WTC11 (cell line): Measurements from ENCODE around the gene ITGB3. TPM values are rescaled to one million over a fixed set of nuclear protein-coding genes. Genes with fewer than 3 reads are reported as not detected.

Experiments
- ATAC-seq: fragments of 200-7000 bp; cut with Tn5 transposase; 2 replicates; pipeline ENCODE4 v1.10.0; 2021; ENCODE audit warnings: mild to moderate bottlenecking, moderate library complexity
- CTCF ChIA-PET: fragments of 300-600 bp; sonication (Branson Sonifier 250); formaldehyde crosslinking; loops from one replicate; lab custom pipeline; 2021; ENCODE audit warnings: antibody characterized with exemption; lab: Charles Lee
- POLR2A ChIA-PET: fragments of 350-600 bp; sonication (Branson Sonifier 250); formaldehyde crosslinking; loops from one replicate; lab custom pipeline; 2021; ENCODE audit warnings: antibody characterized with exemption; lab: Charles Lee
- DNase-seq: peaks from one replicate; pipeline ENCODE4 v3.0.0; 2021; ENCODE audit warnings: low spot score
- H3K27ac Mint-ChIP-seq: 2 replicates; pipeline ENCODE4 v1.8.0; 2021; ENCODE audit warnings: mixed read lengths
- H3K27me3 Mint-ChIP-seq: 2 replicates; pipeline ENCODE4 v1.8.0; 2021; ENCODE audit warnings: low read depth, mild to moderate bottlenecking, moderate library complexity, mixed read lengths
- H3K36me3 Mint-ChIP-seq: 2 replicates; pipeline ENCODE4 v1.8.0; 2021; ENCODE audit warnings: mixed read lengths
- H3K4me1 Mint-ChIP-seq: 2 replicates; pipeline ENCODE4 v1.8.0; 2022; ENCODE audit warnings: mixed read lengths
- H3K4me3 Mint-ChIP-seq: 2 replicates; pipeline ENCODE4 v1.8.0; 2021; ENCODE audit warnings: mild to moderate bottlenecking, moderate library complexity, mixed read lengths
- H3K9me3 Mint-ChIP-seq: 2 replicates; pipeline ENCODE4 v1.8.0; 2021; ENCODE audit warnings: mixed read lengths
- CBFB ChIP-seq: sonication (generic); formaldehyde crosslinking; IDR thresholded peaks from 2 replicates; pipeline ENCODE4 v1.8.1; 2022; ENCODE audit warnings: mild to moderate bottlenecking, low read depth, missing genetic modification reagents
- CREB1 ChIP-seq: sonication (generic); formaldehyde crosslinking; IDR thresholded peaks from 2 replicates; pipeline ENCODE4 v1.8.0; 2023; ENCODE audit warnings: mild to moderate bottlenecking, missing genetic modification reagents
- EMX1 ChIP-seq: fragments of 250-450 bp; sonication (Bioruptor Pico); IDR thresholded peaks from 2 replicates; pipeline ENCODE4 v1.8.0; 2021; ENCODE audit warnings: mild to moderate bottlenecking
- ETV6 ChIP-seq: sonication (generic); formaldehyde crosslinking; IDR thresholded peaks from 2 replicates; pipeline ENCODE4 v1.8.1; 2022; ENCODE audit warnings: mild to moderate bottlenecking, missing genetic modification reagents
- FOXJ3 ChIP-seq: sonication (generic); formaldehyde crosslinking; IDR thresholded peaks from 2 replicates; pipeline ENCODE4 v1.9.0; 2021; ENCODE audit warnings: missing genetic modification reagents, mild to moderate bottlenecking, borderline replicate concordance
- JAZF1 ChIP-seq: fragments of 250-450 bp; sonication (Bioruptor Pico); IDR thresholded peaks from 2 replicates; pipeline ENCODE4 v1.9.0; 2021; ENCODE audit warnings: moderate library complexity, mild to moderate bottlenecking, inconsistent platforms
- KAT7 ChIP-seq: sonication (generic); formaldehyde crosslinking; IDR thresholded peaks from 2 replicates; pipeline ENCODE4 v1.8.1; 2023; ENCODE audit warnings: missing genetic modification reagents, mild to moderate bottlenecking, borderline replicate concordance
- NFE2L1 ChIP-seq: sonication (generic); formaldehyde crosslinking; IDR thresholded peaks from 2 replicates; pipeline ENCODE4 v1.8.1; 2023; ENCODE audit warnings: missing genetic modification reagents
- PRRX2 ChIP-seq: fragments of 250-450 bp; sonication (Bioruptor Pico); IDR thresholded peaks from 2 replicates; pipeline ENCODE4 v1.8.0; 2021; ENCODE audit warnings: mild to moderate bottlenecking
- SMAD4 ChIP-seq: sonication (generic); formaldehyde crosslinking; IDR thresholded peaks from 2 replicates; pipeline ENCODE4 v1.8.0; 2022; ENCODE audit warnings: mild to moderate bottlenecking, missing genetic modification reagents
- TEAD1 ChIP-seq: sonication (generic); formaldehyde crosslinking; IDR thresholded peaks from 2 replicates; pipeline ENCODE4 v1.8.0; 2022; ENCODE audit warnings: mild to moderate bottlenecking, missing genetic modification reagents
- ZNF121 ChIP-seq: sonication (generic); formaldehyde crosslinking; IDR thresholded peaks from 2 replicates; pipeline ENCODE4 v1.8.0; 2023; ENCODE audit warnings: missing genetic modification reagents
- ZNF317 ChIP-seq: sonication (generic); formaldehyde crosslinking; IDR thresholded peaks from 2 replicates; pipeline ENCODE4 v1.8.1; 2023; ENCODE audit warnings: low read depth, mild to moderate bottlenecking, moderate library complexity, missing genetic modification reagents, borderline replicate concordance
- ZNF423 ChIP-seq: fragments of 250-450 bp; sonication (Bioruptor Pico); IDR thresholded peaks from 2 replicates; pipeline ENCODE4 v2.1.2; 2022; ENCODE audit warnings: mild to moderate bottlenecking, moderate library complexity
- total RNA-seq: library from RNA; stranded (reverse); gene quantifications from 3 replicates; pipeline ENCODE4 v1.2.3, GENCODE V29; 2021
- TF ChIP-seq, protein P1 (sequence below): sonication (generic); formaldehyde crosslinking; IDR thresholded peaks from 2 replicates; pipeline ENCODE4 v1.8.1; 2023; ENCODE audit warnings: mild to moderate bottlenecking, moderate library complexity, missing genetic modification reagents
- TF ChIP-seq, protein P2 (sequence below): fragments of 250-450 bp; sonication (Bioruptor Pico); IDR thresholded peaks from 2 replicates; pipeline ENCODE4 v1.9.0; 2021; ENCODE audit warnings: mild to moderate bottlenecking
- TF ChIP-seq, protein P3 (sequence below): sonication (generic); formaldehyde crosslinking; IDR thresholded peaks from 2 replicates; pipeline ENCODE4 v1.8.0; 2022; ENCODE audit warnings: mild to moderate bottlenecking, missing genetic modification reagents
- TF ChIP-seq, protein P4 (sequence below): sonication (generic); formaldehyde crosslinking; IDR thresholded peaks from 2 replicates; pipeline ENCODE4 v1.8.0; 2023; ENCODE audit warnings: missing genetic modification reagents
- TF ChIP-seq, protein P5 (sequence below): sonication (generic); formaldehyde crosslinking; IDR thresholded peaks from 2 replicates; pipeline ENCODE4 v1.8.0; 2023; ENCODE audit warnings: mild to moderate bottlenecking, missing genetic modification reagents
- TF ChIP-seq, protein P6 (sequence below): sonication (generic); formaldehyde crosslinking; IDR thresholded peaks from 2 replicates; pipeline ENCODE4 v1.8.1; 2022; ENCODE audit warnings: mild to moderate bottlenecking, missing genetic modification reagents, moderate library complexity, borderline replicate concordance
- TF ChIP-seq, protein P7 (sequence below): sonication (generic); formaldehyde crosslinking; IDR thresholded peaks from 2 replicates; pipeline ENCODE4 v1.8.0; 2022; ENCODE audit warnings: missing genetic modification reagents
- TF ChIP-seq, protein P8 (sequence below): fragments of 200-600 bp; IDR thresholded peaks from 2 replicates; pipeline ENCODE4 v1.8.0; 2022; ENCODE audit warnings: antibody characterized with exemption
- TF ChIP-seq, protein P9 (sequence below): sonication (generic); formaldehyde crosslinking; IDR thresholded peaks from 2 replicates; pipeline ENCODE4 v1.8.0; 2022; ENCODE audit warnings: mild to moderate bottlenecking, missing genetic modification reagents

Gene ITGB3
- total RNA-seq, 1 experiment from 2014 or later, result 0.04 TPM

DNA sequence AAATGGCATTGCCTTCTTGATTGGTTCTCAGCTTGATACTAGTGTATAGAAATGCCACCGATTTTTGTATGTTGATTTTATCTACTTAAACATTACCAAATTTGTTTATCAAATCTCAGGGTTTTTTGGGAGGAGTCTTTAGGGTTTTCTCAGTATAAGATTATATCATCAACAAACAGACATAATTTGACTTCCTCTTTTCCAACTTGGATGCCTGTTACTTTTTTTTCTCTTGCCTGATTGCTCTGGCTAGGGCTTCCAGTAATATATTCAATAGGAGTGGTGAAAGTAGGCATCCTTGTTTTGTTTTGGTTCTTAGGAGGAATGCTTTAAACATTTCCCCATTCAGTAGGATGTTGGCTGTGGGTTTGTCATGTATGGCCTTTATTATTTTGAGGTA, 99.2 kb downstream of the ITGB3 start (continued):
- TF ChIP-seq, protein P1, sequence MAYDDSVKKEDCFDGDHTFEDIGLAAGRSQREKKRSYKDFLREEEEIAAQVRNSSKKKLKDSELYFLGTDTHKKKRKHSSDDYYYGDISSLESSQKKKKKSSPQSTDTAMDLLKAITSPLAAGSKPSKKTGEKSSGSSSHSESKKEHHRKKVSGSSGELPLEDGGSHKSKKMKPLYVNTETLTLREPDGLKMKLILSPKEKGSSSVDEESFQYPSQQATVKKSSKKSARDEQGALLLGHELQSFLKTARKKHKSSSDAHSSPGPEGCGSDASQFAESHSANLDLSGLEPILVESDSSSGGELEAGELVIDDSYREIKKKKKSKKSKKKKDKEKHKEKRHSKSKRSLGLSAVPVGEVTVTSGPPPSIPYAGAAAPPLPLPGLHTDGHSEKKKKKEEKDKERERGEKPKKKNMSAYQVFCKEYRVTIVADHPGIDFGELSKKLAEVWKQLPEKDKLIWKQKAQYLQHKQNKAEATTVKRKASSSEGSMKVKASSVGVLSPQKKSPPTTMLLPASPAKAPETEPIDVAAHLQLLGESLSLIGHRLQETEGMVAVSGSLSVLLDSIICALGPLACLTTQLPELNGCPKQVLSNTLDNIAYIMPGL (CRISPR knock-in tag), result no peak
- no peak for TF ChIP-seq FOXJ3 (CRISPR knock-in tag)
- TF ChIP-seq CBFB (CRISPR knock-in tag), result no peak
- no peak for TF ChIP-seq ZNF423 (CRISPR knock-in tag)
- no peak for TF ChIP-seq ETV6 (CRISPR knock-in tag)
- no peak for TF ChIP-seq KAT7
- TF ChIP-seq ZNF317, result no peak
- TF ChIP-seq TEAD1, result no peak
- no peak for TF ChIP-seq ZNF121 (CRISPR knock-in tag)
- TF ChIP-seq, protein P2, sequence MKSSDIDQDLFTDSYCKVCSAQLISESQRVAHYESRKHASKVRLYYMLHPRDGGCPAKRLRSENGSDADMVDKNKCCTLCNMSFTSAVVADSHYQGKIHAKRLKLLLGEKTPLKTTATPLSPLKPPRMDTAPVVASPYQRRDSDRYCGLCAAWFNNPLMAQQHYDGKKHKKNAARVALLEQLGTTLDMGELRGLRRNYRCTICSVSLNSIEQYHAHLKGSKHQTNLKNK (CRISPR knock-in tag), result no peak
- TF ChIP-seq EMX1 (CRISPR knock-in tag), result no peak
- TF ChIP-seq, protein P3, sequence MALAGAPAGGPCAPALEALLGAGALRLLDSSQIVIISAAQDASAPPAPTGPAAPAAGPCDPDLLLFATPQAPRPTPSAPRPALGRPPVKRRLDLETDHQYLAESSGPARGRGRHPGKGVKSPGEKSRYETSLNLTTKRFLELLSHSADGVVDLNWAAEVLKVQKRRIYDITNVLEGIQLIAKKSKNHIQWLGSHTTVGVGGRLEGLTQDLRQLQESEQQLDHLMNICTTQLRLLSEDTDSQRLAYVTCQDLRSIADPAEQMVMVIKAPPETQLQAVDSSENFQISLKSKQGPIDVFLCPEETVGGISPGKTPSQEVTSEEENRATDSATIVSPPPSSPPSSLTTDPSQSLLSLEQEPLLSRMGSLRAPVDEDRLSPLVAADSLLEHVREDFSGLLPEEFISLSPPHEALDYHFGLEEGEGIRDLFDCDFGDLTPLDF (CRISPR knock-in tag), result no peak

DNA sequence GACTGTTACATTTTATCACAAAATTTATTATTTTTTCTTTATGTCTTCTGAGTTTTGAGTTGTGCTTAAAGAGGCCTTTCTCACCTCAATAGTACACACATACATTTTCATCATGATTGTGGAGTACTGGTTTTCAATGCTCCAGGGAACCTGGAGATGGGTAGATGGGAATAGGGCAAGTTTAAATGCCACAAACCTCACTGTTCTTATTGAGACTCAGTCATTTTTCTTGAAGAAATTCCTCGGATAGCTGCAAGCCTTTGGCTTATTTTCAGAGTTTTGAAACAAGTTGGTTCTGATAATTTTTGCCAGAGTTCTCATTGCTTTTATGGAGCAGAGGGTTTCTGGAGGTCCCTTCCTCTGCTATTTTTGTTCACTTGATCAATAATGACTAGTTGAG, 105.0 kb downstream of the ITGB3 start:
- peaks cover 28% of the 10 kb centered on the region for H3K9me3 Mint-ChIP-seq
- DNase-seq (no peak), ATAC-seq (no peak)
- H3K27me3 Mint-ChIP-seq, result peaks cover 8% of the 10 kb centered on the region; the same call in 1 of the 2 replicates
- no peak overlapping the region for H3K4me3 Mint-ChIP-seq
- CTCF ChIA-PET, result no interaction called here
- peaks cover 19% of the 10 kb centered on the region for H3K36me3 Mint-ChIP-seq
- H3K4me1 Mint-ChIP-seq, result 0 out of 2 replicates have a peak, but pooled peaks cover 2% of the 10 kb centered on the region
- POLR2A ChIA-PET, result no interaction called here
- no peak overlapping the region for H3K27ac Mint-ChIP-seq
- TF ChIP-seq PRRX2 (CRISPR knock-in tag) (no peak), CREB1 (CRISPR knock-in tag) (no peak), NFE2L1 (CRISPR knock-in tag) (no peak), JAZF1 (CRISPR knock-in tag) (no peak), SMAD4 (no peak)
- TF ChIP-seq, protein P4, sequence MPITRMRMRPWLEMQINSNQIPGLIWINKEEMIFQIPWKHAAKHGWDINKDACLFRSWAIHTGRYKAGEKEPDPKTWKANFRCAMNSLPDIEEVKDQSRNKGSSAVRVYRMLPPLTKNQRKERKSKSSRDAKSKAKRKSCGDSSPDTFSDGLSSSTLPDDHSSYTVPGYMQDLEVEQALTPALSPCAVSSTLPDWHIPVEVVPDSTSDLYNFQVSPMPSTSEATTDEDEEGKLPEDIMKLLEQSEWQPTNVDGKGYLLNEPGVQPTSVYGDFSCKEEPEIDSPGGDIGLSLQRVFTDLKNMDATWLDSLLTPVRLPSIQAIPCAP, result no peak
- TF ChIP-seq, protein P5, sequence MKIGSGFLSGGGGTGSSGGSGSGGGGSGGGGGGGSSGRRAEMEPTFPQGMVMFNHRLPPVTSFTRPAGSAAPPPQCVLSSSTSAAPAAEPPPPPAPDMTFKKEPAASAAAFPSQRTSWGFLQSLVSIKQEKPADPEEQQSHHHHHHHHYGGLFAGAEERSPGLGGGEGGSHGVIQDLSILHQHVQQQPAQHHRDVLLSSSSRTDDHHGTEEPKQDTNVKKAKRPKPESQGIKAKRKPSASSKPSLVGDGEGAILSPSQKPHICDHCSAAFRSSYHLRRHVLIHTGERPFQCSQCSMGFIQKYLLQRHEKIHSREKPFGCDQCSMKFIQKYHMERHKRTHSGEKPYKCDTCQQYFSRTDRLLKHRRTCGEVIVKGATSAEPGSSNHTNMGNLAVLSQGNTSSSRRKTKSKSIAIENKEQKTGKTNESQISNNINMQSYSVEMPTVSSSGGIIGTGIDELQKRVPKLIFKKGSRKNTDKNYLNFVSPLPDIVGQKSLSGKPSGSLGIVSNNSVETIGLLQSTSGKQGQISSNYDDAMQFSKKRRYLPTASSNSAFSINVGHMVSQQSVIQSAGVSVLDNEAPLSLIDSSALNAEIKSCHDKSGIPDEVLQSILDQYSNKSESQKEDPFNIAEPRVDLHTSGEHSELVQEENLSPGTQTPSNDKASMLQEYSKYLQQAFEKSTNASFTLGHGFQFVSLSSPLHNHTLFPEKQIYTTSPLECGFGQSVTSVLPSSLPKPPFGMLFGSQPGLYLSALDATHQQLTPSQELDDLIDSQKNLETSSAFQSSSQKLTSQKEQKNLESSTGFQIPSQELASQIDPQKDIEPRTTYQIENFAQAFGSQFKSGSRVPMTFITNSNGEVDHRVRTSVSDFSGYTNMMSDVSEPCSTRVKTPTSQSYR (CRISPR knock-in tag), result no peak
- TF ChIP-seq, protein P6, sequence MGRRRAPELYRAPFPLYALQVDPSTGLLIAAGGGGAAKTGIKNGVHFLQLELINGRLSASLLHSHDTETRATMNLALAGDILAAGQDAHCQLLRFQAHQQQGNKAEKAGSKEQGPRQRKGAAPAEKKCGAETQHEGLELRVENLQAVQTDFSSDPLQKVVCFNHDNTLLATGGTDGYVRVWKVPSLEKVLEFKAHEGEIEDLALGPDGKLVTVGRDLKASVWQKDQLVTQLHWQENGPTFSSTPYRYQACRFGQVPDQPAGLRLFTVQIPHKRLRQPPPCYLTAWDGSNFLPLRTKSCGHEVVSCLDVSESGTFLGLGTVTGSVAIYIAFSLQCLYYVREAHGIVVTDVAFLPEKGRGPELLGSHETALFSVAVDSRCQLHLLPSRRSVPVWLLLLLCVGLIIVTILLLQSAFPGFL (CRISPR knock-in tag), result no peak
- TF ChIP-seq, protein P7, sequence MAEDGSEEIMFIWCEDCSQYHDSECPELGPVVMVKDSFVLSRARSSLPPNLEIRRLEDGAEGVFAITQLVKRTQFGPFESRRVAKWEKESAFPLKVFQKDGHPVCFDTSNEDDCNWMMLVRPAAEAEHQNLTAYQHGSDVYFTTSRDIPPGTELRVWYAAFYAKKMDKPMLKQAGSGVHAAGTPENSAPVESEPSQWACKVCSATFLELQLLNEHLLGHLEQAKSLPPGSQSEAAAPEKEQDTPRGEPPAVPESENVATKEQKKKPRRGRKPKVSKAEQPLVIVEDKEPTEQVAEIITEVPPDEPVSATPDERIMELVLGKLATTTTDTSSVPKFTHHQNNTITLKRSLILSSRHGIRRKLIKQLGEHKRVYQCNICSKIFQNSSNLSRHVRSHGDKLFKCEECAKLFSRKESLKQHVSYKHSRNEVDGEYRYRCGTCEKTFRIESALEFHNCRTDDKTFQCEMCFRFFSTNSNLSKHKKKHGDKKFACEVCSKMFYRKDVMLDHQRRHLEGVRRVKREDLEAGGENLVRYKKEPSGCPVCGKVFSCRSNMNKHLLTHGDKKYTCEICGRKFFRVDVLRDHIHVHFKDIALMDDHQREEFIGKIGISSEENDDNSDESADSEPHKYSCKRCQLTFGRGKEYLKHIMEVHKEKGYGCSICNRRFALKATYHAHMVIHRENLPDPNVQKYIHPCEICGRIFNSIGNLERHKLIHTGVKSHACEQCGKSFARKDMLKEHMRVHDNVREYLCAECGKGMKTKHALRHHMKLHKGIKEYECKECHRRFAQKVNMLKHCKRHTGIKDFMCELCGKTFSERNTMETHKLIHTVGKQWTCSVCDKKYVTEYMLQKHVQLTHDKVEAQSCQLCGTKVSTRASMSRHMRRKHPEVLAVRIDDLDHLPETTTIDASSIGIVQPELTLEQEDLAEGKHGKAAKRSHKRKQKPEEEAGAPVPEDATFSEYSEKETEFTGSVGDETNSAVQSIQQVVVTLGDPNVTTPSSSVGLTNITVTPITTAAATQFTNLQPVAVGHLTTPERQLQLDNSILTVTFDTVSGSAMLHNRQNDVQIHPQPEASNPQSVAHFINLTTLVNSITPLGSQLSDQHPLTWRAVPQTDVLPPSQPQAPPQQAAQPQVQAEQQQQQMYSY (CRISPR knock-in tag), result no peak
- TF ChIP-seq, protein P8, sequence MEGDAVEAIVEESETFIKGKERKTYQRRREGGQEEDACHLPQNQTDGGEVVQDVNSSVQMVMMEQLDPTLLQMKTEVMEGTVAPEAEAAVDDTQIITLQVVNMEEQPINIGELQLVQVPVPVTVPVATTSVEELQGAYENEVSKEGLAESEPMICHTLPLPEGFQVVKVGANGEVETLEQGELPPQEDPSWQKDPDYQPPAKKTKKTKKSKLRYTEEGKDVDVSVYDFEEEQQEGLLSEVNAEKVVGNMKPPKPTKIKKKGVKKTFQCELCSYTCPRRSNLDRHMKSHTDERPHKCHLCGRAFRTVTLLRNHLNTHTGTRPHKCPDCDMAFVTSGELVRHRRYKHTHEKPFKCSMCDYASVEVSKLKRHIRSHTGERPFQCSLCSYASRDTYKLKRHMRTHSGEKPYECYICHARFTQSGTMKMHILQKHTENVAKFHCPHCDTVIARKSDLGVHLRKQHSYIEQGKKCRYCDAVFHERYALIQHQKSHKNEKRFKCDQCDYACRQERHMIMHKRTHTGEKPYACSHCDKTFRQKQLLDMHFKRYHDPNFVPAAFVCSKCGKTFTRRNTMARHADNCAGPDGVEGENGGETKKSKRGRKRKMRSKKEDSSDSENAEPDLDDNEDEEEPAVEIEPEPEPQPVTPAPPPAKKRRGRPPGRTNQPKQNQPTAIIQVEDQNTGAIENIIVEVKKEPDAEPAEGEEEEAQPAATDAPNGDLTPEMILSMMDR, result no peak
- TF ChIP-seq, protein P9, sequence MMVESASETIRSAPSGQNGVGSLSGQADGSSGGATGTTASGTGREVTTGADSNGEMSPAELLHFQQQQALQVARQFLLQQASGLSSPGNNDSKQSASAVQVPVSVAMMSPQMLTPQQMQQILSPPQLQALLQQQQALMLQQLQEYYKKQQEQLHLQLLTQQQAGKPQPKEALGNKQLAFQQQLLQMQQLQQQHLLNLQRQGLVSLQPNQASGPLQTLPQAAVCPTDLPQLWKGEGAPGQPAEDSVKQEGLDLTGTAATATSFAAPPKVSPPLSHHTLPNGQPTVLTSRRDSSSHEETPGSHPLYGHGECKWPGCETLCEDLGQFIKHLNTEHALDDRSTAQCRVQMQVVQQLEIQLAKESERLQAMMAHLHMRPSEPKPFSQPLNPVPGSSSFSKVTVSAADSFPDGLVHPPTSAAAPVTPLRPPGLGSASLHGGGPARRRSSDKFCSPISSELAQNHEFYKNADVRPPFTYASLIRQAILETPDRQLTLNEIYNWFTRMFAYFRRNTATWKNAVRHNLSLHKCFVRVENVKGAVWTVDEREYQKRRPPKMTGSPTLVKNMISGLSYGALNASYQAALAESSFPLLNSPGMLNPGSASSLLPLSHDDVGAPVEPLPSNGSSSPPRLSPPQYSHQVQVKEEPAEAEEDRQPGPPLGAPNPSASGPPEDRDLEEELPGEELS (CRISPR knock-in tag), result no peak
